Lung microvascular endothelial cell (primary cell): ENCODE data around the gene TIE1. TPM values are rescaled to one million over a fixed set of nuclear protein-coding genes. Genes with fewer than 3 reads are reported as not detected.
"Not testable (repeated sequence)": the region's sequence is repeated elsewhere in the genome, so short reads cannot be mapped to it uniquely, and the experiment has no call there.

Experiments used
- DNase-seq, 2 donors: peaks; one replicate each; pipeline versions ENCODE4 v3.0.0 to v3.0.0-alpha.2; 2010; ENCODE audit warnings: low read depth in 2 of 2
- total RNA-seq: library from RNA; depleted of rRNA; stranded (reverse); fragments of >200 nt; gene quantifications from 2 replicates; pipeline ENCODE4 v1.2.1, GENCODE V29; 2014

Gene TIE1
- total RNA-seq, 1 donor from 2014 or later: 1,401 TPM

- peak; percentile 96 for DNase-seq
These were observed 58.2 kb downstream of the TIE1 start, which contains the start of gene CDC20 for GRCh38 chr1:43358746-43359693. CDC20 (plus strand) TSS chr1:43358981; CDS start chr1:43359216, 235 bp downstream.

- DNase-seq: peak in 1 of 2 donors; percentile 9
These were observed 58.9 kb downstream of the TIE1 start for GRCh38 chr1:43359696-43360095.

- no peak for DNase-seq
These were observed 59.8 kb downstream of the TIE1 start for GRCh38 chr1:43360616-43361015.

- DNase-seq: no peak
These were observed 62.6 kb downstream of the TIE1 start for GRCh38 chr1:43363283-43363934.

GRCh38 chr1:43363935-43364525 is 63.2 kb downstream of the TIE1 start:
- no peak for DNase-seq

DNA sequence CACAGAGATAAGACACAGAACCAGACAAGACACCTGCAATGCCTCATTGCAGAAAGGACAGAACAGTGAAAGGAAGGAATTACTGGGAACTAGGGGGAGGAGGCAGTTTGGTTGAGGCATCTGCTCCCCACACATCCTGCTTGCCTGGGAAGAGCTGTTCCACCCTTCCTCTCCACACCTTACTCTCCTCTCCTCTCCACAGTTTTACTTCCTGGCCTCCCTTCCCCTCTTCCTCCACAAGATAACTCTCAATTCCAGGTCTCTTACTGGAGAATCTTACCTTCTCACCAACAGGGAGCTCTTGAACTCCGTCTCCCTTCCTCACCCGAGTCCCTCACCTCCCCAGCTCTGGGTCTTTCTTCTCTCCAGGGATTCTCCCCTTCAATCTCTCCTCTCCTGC is 64.9 kb downstream of the TIE1 start:
- no peak for DNase-seq

DNA sequence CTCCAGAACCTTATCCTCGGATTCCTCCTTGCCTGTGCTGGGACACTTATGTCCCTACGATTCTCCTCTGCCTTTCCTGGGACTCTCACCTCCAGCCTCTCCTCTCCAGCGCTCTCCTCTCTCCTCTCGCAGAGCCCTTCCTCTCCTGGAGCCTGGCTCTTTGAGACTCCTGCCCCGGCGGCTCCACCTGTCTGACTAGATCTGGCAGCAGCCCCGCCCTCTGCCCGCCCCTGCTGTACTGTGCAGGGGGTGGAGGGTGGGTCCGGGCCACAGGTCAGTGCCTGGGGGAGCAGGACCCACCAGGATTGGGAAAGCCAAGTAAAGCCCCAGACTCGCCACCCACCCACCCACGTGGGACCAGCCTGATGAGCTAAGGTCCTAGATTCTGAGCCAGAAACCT is 65.4 kb downstream of the TIE1 start:
- no peak for DNase-seq

GRCh38 chr1:43366601-43367025 is 65.8 kb downstream of the TIE1 start:
- no peak for DNase-seq

DNA sequence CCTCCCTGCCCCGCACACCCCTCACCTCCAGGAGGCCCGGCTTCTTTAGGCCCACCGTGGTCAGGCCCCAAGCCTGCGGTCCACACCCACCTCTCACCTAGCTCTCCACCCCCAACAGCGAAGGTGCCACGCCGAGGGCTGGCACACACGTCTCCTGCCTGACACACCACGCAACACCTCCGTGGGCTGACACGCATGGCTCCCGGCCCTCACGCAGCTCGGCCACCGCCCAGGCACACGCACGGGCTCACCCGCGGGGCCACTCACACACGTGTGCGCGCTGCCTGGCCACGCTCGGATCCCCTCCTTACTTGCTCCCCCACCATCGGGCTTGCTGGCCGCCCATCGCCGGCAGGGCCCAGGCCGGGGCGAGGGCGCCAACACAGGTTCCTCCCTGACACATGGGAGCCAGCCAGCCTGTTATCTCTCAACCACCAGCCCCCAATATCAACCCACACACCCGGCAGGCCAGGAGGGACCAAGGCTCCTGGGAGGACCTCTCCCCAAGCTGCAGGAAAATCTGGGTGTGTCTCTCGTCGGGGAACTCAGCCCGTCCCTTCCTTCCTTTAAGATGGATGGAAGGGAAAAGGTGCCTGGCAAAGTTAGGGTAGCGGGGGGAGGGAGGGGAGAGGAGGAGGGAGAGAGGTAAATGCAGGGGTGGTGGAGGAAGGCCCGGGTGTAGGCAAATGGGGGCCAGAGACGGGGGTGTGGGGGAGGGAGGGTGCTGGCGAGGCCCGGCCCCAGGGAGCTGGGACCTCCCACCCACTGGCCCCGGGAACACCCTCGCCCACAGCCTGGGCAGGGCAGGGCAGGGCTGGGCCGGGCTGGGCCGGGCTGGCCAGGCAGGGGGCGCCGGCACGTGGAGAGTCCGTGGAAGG is 66.5 kb downstream of the TIE1 start:
- DNase-seq: peak; percentile 33 to 41

- DNase-seq: peak; percentile 89 to 92
These were observed 67.3 kb downstream of the TIE1 start, which contains the start of gene ELOVL1 for GRCh38 chr1:43367904-43368645. ELOVL1 (minus strand) TSS chr1:43368011; CDS start chr1:43365609, 2,402 bp downstream.

DNA sequence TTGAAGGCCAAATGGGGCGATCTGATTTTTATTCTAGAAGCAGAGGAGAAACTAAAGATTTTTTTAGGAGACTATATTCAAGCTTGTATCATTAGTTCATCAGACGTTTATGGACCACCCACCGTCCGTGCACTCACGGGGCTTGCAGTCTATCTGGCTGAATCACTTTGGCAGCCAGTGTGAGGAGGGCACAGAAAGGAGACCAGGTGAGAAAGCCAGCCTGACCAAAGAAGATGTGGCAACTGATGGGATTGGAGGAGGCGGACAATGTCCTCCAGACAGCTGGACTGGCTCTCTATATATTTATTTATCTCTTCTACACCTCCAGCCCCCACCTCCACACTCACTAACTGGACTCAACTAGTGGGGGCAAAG is 67.9 kb downstream of the TIE1 start:
- DNase-seq: no peak

GRCh38 chr1:43369779-43370178 is 69.0 kb downstream of the TIE1 start:
- not testable (repeated sequence) for DNase-seq

GRCh38 chr1:43370564-43370963 is 69.8 kb downstream of the TIE1 start:
- peak in 1 of 2 donors; percentile 29 for DNase-seq

GRCh38 chr1:43372172-43372571 is 71.4 kb downstream of the TIE1 start:
- no peak for DNase-seq

Other genes starting within 250 kb of the TIE1 start
- gene EBNA1BP2, start 128.7 kb upstream of the TIE1 start, total RNA-seq: 55.4 and 65.2 TPM in 2 replicates
- gene CFAP57, start 128.7 kb upstream of the TIE1 start, total RNA-seq: 0.20 and 0.22 TPM in 2 replicates
- gene TMEM125, start 31.0 kb upstream of the TIE1 start, total RNA-seq: not detected in 2 replicates
- gene C1orf210, start 15.4 kb upstream of the TIE1 start, total RNA-seq: not detected in 2 replicates
- gene MPL, start 36.8 kb downstream of the TIE1 start, total RNA-seq: under 0.01 TPM in 1 of 2 replicates, not detected in the other
- gene CDC20, start 58.0 kb downstream of the TIE1 start, total RNA-seq: 6.9 and 27.5 TPM in 2 replicates
- 58.4 and 71.6 TPM in 2 replicates for gene ELOVL1, start 67.0 kb downstream of the TIE1 start, total RNA-seq
- gene MED8, start 88.8 kb downstream of the TIE1 start, total RNA-seq: 29.4 and 34.9 TPM in 2 replicates
- gene SZT2, start 88.9 kb downstream of the TIE1 start, total RNA-seq: 7.6 and 13.7 TPM in 2 replicates
- gene HYI, start 152.9 kb downstream of the TIE1 start, total RNA-seq: 80.0 and 147 TPM in 2 replicates
- 59.9 and 68.8 TPM in 2 replicates for gene PTPRF, start 229.9 kb downstream of the TIE1 start, total RNA-seq